ENCODE measurements around the gene TAOK2.
"Not testable (repeated sequence)": the region's sequence is repeated elsewhere in the genome, so short reads cannot be mapped to it uniquely, and the experiment has no call there.

TAOK2 gene

DNA sequence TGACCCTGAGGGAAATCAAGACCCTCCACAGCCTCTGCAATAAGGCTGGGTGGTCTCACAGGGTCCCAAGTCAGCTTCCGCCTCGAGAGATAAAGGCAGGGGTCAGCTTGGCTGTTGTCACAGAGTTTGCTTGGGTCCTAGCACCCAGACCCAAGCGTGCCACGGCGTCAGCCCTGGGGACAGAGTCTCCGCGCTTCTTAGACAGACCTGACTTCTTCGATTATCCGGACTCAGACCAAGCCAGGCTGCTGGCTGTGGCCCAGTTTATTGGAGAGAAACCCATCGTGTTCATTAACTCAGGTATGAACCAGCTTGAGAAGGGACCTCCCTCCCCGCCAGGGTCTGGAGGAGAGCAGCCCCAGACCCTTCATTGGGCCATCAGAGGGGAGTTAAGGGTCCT is 49.9 kb downstream of the TAOK2 start:
- DNase-seq (ENCODE audit: low spot score) = no peak

GRCh38 chr16:30024451-30024850 is 50.8 kb downstream of the TAOK2 start:
- no peak for DNase-seq (ENCODE audit: low spot score)

DNA sequence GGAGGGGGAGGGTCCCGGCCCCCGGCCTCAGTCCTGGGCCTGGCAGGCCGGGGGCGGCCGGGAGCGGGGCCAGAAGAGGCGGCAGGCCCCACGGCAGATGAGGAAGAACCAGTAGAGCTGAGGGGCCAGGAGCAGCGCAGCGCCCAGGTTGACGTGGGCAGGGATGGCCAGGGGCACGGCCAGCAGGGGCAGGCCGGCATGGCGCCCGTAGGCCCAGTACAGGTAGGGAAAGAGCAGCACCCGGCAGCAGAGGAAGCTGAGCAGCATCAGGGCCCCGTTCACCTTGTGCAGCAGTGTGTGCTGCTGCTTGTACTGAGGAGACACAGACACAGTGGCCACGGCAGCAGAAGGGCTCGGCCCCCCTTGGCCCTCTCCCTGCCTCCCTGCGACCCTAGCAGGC is 51.5 kb downstream of the TAOK2 start:
- no peak for DNase-seq (ENCODE audit: low spot score)

GRCh38 chr16:30025574-30025973 is 51.9 kb downstream of the TAOK2 start:
- no peak for DNase-seq (ENCODE audit: low spot score)

- no peak for DNase-seq (ENCODE audit: low spot score)
These were observed 52.8 kb downstream of the TAOK2 start for GRCh38 chr16:30026449-30026848.

- no peak for DNase-seq (ENCODE audit: low spot score)
These were observed 54.1 kb downstream of the TAOK2 start for GRCh38 chr16:30027588-30028437.

- no peak for DNase-seq (ENCODE audit: low spot score)
These were observed 54.9 kb downstream of the TAOK2 start for GRCh38 chr16:30028438-30029076.

DNA sequence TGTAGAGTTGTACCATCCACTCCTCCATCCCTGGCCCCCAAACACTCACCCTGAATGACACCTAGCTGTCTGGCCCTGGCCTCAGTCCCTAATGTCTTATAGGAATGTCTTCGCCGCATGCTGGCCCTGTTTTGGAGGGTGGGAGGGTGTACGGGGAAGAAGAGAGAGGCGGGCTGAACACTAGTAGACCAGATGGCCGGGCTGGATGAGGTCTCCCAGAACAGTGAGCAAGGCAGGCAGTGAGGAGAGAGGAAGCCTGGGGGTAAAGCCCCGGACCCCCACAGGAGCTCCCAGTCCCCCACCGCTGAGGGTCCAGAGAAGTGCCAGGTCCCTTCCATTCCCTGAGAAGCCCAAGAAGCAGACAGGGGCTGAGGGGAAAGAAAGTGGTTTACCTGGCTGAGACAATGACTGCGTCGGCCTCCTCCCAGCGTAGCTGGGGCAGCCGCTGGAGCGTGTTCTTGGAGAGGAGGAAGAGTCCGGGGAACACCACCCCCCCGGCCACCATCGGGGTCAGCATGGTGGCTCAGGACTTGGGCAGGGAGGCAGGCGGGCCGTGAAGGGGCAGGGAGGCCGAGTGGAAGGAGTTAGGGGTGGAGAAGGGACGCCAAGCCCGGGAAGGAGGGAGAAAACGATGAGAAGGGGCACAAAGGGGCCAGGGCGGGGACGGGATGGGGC is 56.5 kb downstream of the TAOK2 start:
- no peak for DNase-seq (ENCODE audit: low spot score)

DNA sequence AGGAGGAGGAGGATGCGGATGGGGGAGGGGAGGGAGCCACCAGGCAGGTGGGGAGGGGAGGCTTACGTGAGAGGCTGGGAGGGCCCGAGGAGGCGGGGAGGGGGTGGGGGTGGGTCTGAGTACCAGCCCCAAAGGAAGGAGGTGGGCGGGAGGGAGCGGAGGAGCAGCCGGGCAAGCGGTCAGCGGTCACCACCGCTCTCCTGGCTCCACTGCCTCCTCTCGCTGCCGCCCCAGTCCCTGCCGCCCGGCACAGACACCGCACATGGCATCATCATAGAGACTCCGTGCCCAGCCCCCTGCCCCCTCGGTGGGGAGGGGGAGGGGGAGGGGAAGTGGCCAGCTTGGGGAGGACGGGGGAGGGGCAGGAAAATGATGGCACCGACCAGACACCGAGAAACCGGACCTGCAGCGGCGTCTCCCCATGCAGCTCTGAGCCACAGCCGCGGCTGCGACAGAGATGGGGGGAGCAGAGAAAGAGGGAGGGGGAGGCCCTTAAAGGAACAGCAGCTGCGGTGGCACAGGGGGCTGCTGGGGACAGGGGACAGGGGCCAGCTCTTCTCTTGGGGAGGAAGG is 57.3 kb downstream of the TAOK2 start, which contains the start of gene TLCD3B:
Gene TLCD3B (minus strand): TSS at position 431 of the 573 bp plus-strand sequence. CDS start 744 bp downstream, outside the sequence.
- DNase-seq (ENCODE audit: low spot score) = peak; percentile 46

DNA sequence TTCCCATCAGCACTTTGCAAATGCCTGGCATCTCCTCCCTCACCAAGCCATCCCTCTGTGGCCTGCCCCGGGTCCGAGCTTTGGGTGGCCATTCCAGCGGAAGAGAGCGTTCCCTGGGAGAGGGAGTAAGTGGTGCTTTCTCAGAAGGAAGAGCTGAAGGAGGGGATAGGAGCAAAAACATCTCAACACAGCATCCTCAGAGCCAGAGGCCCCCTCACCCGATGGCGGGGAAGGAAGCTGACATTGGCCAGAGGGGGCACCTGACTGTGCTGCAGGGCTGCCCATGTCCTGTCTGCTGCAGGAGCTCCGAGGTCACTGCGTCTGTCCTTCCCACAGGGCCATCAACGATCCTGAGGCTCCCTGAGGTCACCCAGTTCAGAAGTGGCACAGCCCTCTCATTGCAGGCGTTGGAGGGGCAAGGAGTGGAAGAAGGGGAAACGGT is 57.8 kb downstream of the TAOK2 start:
- no peak for DNase-seq (ENCODE audit: low spot score)

GRCh38 chr16:30032083-30032819 is 58.6 kb downstream of the TAOK2 start:
- peak; percentile 79 for DNase-seq (ENCODE audit: low spot score)

DNA sequence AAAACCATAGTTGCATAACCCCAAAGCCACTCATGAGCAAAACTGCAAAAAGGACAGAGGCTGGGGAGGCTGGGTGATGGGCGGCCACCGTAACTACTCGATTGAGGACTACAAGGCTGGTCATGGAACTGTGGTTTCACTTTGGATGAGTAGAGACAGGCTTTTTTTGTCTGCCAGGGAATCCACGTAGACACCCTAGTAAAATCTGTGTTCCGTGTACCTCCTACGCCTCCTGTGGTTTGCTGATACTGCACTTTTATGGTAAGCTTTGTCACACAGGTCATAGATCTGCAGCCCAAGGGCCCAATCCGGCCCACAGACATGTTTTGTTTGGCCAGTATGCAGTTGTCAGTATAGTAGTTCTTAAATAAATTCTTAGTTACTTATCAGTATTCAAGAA is 59.6 kb downstream of the TAOK2 start:
- no peak for DNase-seq (ENCODE audit: low spot score)

DNA sequence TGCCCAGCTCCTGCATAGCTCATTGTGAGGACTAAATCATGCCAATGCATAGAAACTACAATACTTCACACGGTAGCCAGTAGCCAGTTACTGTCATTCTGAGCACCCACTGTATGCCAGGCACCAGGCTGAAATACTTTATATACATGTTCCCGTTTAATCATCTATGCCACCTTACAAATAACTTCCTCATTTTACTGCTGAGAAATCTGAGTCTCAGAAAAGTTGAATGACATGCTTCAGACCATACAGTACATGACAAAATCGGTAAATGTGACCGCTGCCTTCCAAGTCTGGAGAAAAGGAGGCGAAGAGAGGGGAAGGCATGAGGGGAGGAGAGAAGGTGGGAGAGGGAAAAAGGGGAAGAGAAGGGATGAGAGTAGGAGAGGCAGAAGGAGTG is 66.6 kb downstream of the TAOK2 start:
- DNase-seq (ENCODE audit: low spot score) = no peak

GRCh38 chr16:30040690-30041089 is 67.0 kb downstream of the TAOK2 start:
- not testable (repeated sequence) for DNase-seq (ENCODE audit: low spot score)

- DNase-seq (ENCODE audit: low spot score) = no peak
These were observed 68.2 kb downstream of the TAOK2 start for GRCh38 chr16:30041841-30042240.

Measured in Ammon's horn (tissue), 1 donor.